HTR-8/SVneo (cell line): Measurements from ENCODE around the gene KASH5.
"Not testable (repeated sequence)": the region's sequence is repeated elsewhere in the genome, so short reads cannot be mapped to it uniquely, and the experiment has no call there.

ENCODE experiments used
- DNase-seq: peaks from one replicate; pipeline ENCODE4 v3.0.0; 2011; ENCODE audit warnings: low spot score, mixed read lengths; ENCODE audit not compliant: insufficient read length
- FAIRE-seq: peaks from 2 replicates; lab custom pipeline; 2011; peaks lifted over from hg19 to GRCh38; lab: Jason Lieb, UNC

Gene KASH5

DNA sequence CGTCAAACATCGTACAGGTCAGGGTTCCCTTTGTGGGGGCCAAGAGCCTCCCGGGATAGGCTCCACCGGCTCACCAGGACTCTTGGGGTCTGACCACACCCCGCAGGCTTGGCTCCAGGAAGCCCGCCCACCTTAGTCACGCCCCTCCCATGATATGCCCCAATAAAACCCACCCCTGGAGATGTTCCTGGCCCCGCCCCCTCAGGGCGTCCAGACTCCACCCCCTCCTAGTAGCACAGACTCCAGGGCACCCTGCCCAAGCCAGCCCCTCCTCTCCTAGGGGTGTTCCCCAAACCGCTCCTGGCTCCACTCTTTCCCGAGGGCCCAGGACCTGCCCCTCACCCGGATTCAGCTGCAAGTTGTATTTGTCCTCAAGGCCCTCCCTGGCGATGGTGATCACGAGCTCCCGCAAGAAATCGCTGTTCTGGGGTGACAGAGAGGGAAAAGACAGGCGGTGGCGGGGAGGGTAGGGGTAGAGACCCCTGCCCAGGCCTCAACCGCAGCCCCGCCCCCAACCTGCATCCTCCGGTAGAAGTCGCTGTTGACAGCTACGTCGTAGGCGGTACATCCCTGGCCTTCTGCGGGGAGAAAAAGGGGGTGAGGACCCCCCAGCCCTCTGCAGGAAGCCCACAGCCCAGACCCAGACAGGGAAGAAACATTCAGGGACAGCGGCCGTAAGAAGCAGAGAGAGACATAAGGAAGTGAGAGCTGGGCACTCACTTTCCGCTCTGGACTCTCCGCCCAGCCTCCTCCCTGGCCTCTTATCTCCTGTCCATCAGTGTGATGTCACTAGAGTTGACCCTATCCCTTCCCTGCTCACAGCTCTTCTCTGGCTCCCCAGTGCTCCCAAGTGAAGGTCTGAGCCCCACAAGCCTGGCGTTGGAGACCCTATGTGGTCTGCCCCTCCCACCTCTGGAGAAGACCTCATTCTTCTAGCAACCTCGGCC is 59.7 kb downstream of the KASH5 start:
- FAIRE-seq (no peak), DNase-seq (no peak)

DNA sequence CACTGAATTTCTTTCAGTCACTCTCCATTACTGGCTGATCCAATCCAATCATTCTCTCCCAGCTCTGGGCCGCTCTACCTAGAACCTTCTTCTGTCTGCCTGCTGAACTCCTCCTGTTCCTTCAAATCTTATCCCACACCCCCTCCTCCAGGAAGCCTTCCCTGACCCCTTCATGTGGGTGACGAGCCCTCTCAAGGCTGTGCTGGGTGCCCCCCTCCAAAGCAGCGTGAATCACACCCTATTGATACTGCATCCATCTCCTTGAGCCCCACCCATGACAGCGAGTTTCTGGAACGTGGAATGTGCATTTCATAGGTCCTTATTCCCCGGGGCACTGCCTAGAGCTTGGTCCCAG is 60.4 kb downstream of the KASH5 start:
- FAIRE-seq = no peak
- DNase-seq = no peak

DNA sequence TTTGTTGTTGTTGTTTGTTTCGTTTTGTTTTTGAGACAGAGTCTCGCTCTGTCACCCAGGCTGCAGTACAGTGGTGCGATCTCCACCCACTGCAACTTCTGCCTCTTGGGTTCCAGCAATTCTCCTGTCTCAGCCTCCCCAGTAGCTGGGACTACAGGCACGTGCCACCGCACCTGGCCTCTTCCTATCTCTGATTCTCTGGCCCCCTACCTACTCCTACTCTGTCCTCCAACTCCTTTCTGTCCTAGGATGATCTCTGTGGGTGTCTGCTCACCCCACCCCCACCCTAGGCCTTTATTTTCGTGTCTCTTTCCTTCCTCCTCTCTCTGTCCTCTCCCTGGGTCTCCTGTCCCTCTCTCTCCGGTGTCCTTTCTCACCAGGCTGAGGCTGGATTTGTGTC is 62.4 kb downstream of the KASH5 start:
- DNase-seq (no peak), FAIRE-seq (no peak)

DNA sequence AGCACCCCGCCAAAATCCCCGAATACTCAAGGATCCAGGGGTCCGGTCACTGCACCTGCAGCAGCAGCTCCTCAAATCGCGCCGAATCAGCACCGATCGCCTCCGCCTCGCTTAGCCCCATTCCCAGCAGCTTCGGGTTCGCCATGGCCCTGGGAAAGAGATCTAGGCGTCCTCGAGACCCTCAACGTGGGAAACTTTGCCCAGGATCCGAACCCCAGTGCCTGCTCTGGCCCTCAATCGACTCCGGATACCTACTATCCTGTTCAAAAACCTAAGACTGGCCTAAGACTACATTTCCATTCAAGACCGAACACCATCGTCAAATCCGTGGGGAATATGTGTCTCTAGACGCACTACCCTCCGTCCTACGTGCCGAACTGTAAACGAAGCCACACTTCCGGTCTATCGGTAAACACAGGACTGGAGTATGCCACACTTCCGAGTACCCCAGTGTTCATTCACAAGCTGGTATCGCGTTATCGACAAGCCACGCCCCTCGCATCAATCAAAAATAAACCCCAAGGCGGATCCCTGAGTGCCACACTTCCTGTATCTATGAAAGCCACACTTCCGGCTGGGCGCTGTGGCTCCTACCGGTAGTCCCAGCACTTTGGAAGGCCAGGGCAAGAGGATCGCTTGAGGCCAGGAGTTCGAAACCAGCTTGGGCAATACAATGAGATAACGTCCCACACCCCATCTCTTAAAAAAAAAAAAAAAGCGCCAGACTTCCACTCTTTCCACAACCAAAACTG is 63.6 kb downstream of the KASH5 start, which contains the start of gene PIH1D1:
TSS of gene PIH1D1 (minus strand) at position 385 of the 752 bp plus-strand sequence. CDS start at position 145, 240 bp downstream.
- FAIRE-seq = peak; percentile 79
- peak; percentile 97 for DNase-seq

DNA sequence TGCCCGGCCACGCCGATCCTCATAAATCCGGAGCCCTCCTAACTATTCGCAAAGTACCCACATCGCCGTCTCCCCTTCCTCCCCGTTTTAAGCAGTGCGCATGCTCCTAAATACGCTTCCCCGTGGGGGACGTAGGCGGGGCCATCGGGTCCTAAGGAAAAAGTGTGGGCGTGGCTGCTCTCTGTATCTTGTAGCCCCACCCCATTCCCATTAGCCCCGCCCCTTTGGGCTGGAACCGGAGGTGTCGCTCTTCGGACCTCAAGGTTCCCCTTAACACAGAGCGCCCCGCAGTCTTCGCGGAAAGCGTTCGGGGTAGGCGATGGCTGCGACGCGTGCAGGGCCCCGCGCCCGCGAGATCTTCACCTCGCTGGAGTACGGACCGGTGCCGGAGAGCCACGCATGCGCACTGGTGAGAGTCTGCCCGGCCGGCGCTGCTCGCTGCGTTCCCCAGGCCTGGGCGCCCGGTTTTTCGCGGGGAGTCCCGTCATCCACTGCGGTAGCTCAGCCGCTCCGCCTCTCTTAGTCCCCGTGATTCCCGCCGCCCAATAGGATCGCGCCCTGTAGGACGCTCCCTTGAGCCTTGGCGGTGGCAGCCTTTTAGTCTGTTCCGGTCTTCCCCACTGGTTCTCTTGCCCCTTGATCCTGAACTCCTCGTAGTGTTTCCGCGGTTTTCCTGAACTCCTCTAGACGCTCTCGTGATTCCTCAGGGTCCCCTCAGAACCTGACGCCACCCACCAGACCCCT is 65.1 kb downstream of the KASH5 start, which contains the start of gene ALDH16A1:
TSS of gene ALDH16A1 (plus strand) at position 213 of the 744 bp plus-strand sequence. CDS start at position 320, 107 bp downstream.
- peak; percentile 82 for FAIRE-seq
- DNase-seq = peak; percentile 94

DNA sequence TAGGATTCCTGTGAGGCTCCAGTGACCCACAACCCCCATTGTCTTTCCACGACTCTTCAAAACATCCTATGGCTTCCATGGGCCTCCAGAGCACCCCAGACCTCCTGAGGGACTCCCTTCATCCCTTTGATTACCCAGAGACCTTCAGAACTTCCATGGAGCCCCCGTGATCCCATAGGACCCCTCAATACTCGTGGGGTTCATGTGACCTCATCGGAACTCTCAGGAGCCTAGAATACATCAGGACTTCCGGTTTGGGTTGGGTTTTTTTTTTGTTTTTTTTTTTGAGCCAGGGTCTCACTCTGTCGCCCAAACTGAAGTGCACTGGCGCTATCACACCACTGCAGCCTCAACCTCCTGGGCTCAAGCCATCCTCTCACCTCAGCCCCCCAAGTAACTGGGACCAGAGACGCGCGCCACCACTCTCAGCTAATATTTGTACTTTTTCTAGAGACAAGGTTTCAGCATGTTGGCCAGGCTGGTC is 65.8 kb downstream of the KASH5 start:
- DNase-seq (no peak), FAIRE-seq (no peak)

DNA sequence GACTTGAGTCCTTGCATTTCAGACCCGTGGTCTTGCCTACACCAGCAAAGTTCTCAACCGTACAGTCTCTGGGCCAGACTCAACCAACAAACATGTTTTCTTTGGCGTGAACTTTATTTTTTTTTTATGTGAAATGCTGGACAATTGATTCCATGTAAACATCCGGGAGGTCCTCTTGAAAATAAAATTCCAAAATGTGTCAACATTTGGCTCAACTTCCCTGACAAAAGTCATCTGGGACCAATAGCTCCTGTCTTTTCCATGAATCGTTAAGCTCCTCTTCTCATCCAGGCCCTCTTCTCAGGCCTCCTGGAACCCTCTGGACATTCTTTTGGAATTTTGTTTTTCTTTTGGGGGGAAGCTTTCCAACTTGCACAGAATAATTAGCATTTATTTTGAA is 67.7 kb downstream of the KASH5 start:
- FAIRE-seq = no peak

DNA sequence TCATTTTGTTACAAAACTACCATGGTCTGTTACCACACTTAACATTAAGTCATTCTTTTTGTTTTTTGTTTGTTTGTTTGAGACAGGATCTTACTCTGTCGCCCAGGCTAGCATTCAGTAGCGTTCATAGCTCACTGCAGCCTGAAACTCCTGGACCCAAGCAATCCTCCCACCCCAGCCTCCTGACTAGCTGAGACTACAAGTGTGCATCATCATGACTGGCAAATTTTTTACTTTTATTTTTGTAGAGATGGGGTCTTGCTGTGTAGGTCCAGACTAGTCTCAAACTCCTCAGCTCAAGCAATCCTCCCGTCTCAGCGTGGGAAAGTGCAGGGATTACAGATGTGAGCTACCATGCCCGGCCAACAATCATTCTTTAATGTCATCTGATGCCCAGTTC is 68.3 kb downstream of the KASH5 start:
- no peak for DNase-seq
- no peak for FAIRE-seq

More for the DNA sequence above, 67.7 kb downstream of the KASH5 start:
- DNase-seq = no peak

DNA sequence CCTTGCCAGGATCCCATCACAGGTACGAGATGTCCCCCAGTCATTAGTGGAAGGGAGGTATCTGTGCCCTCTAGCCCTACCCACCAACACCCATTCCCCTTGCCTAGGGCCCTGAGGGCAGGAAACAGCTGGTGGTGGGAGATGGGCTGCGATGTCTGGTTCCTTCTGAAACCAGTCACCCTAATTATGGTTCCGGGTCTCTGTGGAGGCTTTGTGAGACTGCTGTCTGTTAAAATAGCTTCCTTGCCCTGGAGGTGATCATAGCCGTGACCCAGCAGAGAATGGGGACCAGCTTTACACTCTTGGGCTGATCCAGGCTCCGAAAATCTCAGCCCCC is 70.5 kb downstream of the KASH5 start:
- no peak for FAIRE-seq

DNA sequence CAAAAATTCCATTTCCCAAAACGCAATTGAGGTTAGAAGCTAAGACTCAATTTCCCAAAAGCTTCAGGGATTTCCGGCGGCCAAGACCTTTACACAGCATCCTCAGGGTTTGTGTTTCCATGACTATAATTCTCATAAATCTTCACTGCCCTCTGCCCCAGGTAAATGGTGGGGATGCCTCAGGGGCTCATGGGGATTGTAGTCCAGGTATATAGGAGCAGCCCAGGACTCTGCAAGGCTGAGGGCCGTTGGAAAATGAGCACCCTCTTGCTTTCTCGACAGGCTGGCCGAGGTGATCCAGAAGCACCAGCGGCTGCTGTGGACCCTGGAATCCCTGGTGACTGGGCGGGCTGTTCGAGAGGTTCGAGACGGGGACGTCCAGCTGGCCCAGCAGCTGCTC is 71.3 kb downstream of the KASH5 start:
- FAIRE-seq = no peak
- DNase-seq = no peak

More for the DNA sequence above, 70.5 kb downstream of the KASH5 start:
- no peak for DNase-seq

DNA sequence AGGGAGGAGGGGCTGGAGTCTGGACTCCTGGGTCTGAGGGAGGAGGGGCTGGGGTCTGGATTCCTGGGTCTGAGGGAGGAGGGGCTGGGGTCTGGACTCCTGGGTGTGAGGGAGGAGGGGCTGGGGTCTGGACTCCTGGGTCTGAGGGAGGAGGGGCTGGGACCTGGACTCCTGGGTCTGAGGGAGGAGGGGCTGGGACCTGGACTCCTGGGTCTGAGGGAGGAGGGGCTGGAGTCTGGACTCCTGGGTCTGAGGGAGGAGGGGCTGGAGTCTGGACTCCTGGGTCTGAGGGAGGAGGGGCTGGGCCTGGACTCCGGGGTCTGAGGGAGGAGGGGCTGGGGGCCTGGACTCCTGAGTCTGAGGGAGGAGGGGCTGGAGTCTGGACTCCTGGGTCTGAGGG is 73.1 kb downstream of the KASH5 start:
- not testable (repeated sequence) for FAIRE-seq, DNase-seq

DNA sequence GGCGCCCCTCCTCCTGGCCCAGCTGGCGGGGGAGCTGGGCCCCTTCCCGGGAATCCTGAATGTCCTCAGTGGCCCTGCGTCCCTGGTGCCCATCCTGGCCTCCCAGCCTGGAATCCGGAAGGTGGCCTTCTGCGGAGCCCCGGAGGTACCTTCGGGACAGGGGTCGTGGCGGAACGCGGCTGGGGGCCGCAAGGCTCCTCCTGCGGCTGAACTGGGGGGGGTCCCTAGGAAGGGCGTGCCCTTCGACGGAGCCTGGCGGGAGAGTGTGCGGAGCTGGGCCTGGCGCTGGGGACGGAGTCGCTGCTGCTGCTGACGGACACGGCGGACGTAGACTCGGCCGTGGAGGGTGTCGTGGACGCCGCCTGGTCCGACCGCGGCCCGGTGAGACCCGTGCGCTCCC is 73.6 kb downstream of the KASH5 start:
- no peak for DNase-seq
- FAIRE-seq = no peak

DNA sequence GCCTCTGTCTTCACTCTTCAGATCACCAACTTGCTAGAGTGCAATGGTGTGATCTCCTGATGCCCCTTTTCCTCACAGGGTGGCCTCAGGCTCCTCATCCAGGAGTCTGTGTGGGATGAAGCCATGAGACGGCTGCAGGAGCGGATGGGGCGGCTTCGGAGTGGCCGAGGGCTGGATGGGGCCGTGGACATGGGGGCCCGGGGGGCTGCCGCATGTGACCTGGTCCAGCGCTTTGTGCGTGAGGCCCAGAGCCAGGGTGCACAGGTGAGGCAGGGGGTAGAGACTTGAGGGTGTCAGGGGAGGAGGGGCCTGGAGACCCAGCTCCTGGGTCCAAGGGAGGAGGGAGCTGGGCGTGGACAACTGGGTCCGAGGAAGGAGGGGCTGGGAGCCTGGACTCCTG is 74.4 kb downstream of the KASH5 start:
- FAIRE-seq = no peak
- DNase-seq = no peak

DNA sequence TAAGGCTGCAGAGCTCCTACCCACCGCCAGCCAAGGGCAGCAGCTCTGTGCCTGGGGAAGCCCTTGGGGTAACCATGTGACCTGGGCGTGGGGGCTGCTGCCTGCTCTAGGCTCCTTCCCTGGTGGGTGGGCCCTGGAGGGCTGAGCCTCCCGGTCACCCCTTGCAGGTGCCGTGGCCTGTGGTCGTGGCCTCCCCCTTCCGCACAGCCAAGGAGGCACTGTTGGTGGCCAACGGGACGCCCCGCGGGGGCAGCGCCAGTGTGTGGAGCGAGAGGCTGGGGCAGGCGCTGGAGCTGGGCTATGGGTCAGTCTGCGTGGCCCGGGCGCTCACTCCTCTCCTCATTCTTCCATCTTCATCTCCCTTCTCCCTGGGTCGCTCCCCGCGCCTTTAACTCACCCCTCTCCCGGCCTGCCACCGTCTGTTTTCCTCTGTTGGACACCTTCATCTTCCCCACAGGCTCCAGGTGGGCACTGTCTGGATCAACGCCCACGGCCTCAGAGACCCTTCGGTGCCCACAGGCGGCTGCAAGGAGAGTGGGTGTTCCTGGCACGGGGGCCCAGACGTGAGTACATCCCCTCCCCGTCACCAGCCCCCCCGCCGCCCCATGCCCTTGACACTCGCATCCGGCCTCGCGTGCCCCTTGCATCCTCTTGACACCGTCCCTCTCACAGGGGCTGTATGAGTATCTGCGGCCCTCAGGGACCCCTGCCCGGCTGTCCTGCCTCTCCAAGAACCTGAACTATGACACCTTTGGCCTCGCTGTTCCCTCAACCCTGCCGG is 76.1 kb downstream of the KASH5 start:
- DNase-seq = no peak
- FAIRE-seq = no peak

DNA sequence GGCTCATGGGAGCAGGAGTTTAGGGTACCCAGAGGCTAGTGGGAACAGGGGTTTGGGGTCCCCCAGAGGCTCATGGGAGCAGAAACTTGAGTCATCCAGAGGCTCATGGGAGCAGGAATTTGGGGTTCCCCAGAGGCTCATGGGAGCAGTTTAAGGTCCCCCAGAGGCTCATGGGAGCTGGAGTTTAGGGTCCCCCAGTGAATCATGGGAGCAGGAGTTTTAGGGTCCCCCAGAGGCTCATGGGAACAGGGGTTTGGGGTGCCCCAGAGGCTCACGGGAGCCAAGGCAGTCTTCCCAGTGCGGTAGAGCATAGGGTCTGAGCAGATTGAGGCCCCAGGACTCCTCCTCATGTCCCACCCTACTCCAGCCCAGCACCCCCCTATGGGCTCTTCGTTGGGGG is 77.3 kb downstream of the KASH5 start:
- DNase-seq = no peak
- no peak for FAIRE-seq
